ENCODE data around the gene PGAM1.
A peak's percentile ranks its signal among the peaks of the same experiment; 100 is the strongest.
"Not testable (repeated sequence)": the region's sequence is repeated elsewhere in the genome, so short reads cannot be mapped to it uniquely, and the experiment has no call there.

Gene PGAM1

DNA sequence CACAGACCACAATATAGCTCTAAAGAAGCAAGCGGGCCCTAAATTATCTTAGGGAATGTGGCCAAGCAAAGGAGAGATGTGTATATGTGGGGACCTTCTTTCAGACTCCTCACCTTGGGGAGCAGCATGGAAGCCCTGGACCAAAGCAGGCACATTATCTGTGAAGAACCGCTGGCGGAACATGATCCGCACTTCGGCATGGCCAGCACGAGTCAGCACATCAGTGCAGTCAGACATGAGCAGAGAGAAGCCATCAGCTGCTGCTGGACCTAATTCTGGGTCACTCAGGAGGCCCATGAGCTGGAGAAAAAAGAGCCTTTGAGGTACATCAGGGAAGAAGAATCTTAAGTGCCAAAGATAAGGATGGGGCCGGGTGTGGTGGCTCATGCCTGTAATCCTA, 33.9 kb downstream of the PGAM1 start:
- no peak for DNase-seq

DNA sequence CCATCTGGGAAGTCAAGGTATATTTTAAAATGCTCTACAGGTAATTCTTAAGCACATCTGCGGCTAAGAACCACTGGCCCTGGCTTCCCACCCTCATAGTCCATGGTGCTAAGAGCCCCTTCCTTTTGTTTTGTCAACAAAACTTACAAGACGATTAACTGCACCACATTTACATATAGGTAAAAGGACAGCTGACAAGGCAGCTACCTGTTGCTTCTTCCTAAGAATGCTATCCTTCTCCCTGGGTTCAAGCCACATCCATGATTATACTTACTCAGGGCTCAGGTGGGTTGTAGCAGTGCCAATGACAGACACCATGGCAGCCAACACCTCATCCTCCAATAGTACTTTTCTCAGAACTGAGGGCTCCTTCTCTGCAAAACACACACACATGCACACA, 36.3 kb downstream of the PGAM1 start:
- no peak for DNase-seq

DNA sequence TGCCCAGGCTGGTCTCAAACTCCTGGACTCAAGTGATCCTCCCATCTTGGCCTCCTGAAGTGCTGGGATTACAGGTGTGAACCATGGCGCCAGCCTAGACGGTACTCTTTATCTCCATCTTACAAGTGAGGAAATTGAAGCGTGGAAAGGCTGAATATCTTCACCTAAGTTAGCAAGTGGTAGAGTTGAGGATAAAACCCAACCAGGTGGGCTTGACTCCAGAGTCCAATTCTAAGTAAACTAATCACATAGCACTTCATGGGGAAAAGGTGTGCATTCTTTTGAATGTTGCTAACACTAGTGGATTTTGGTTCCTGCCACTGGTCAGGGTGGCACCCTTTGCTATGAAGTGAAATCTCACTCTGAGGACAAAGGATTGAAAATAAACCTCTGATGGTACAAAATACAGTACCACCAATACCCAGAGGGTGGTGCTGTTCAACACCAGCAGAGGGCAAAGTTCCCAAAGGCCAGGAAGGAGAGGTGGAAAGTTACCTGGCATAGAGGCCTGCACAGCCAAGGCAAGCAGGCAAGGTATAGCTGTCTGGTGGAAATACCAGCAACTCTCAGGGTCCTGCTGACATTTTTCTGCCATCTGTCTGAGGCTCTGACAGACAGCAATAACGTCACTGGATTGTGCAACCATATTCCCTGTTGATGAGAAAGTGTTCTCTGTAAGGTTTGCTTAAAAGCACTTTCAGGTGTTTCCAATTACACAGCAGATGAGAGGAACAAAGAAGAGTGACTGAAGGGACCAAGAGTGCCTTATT, 37.6 kb downstream of the PGAM1 start:
- DNase-seq, result peak; percentile 14

DNA sequence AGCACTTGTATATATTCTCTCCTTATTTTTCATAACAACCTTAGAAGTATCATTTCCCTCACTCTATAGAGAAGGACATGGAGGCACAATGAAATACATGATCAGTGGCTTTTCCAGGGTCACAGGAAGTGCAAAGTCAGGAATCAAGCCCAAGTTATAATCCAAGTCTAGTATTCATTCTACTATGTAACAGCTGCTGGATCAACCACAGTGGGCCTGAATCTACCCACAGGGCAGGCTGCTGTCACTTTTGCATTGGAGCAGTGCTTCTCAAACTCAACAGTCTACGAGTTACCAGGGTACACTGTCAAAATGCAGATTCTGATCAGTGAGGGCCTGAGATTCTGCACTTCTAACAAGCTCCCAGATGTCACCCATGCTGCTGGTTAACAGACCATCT, 38.2 kb downstream of the PGAM1 start:
- DNase-seq, result no peak

DNA sequence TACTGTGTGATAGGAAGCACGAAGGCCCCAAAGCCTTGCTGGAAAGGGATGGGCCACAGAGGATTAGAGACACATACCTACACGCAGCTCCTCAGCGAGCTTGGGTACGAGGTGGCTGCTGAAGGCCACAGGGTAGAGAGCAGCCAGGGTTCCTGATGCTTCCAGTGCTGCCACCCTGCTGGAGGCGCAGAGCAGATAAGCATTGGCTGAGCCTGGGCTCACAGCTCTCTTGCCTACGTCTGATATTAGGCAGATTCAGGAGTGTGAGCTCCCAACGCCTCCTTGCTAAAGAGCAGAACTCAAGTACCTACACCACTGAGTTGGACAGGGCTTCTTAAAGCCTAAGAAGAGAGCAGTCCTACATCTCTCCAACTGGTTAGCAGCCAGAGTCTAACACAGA, 40.0 kb downstream of the PGAM1 start:
- no peak for DNase-seq

DNA sequence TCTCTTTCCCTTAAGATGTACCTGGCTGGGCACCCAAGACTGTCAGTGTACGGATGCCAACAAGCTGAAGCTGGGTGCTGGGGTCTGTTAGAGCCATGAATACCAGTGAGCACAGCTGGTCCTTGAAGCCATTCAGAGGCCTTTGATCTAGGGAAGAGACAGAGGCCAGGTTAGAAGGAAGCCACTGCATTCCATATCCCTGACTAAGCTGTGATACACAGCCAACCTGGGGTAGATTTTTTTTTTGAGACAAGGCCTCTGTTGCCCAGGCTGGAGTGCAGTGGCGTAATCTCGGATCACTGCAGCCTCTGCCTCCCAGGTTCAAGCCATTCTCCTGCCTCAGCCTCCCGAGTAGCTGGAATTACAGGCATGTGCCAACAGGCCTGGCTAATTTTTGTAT, 40.8 kb downstream of the PGAM1 start:
- no peak for DNase-seq

DNA sequence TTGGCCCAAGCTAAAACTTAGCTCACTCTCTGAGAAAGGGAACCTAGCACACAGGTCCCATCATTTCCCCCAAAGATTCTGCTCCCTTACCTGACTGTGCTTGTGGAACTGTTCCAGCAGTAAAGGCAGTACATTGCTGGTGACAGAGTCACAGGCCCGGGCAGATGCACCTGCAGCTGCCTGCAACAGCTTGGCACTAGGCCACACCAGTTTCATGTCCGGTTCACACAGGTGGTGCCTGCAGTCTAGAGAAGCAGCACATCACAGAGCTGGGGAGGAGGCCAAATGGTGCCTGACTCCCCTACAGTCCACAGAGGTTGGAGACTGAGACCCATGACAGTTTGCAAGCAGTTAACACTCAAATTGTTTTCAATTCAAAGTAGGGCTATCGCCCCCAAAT, 42.2 kb downstream of the PGAM1 start:
- DNase-seq, result no peak

DNA sequence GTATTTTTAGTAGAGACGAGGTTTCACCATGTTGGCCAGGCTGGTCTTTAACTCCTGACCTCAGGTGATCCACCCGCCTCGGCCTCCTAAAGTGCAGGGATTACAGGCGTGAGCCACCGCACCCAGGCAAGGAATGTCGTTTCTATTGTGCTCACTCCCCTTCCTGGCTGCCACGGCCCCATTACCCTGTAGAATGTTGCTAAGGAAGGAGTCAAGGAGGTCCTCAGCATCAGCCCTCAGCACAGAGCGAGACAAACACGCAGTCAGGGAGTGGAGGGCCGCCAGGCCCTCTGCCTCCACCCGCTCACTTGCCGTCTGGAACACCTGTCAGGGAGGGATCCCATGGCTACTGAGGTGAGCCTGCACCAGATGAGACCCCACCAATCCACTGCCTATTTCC, 42.8 kb downstream of the PGAM1 start:
- DNase-seq, result not testable (repeated sequence)

DNA sequence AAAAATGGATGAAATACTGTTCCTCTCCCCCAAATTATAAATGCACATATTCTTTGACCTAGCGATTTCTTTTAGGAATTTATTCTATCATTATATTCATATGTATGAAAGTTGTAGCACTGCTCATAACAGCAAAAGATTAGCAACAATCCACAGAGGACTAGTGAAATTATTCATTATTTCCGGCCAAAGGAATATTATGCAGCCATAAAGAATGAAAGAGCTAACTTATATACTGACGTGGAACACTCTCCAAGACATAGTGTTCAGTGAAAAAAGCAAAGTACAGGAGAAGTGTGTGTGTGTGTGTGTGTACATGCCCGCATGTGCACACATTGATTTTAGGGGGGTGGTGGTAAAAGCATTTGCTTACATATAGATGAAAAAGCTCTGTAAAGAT, 48.9 kb downstream of the PGAM1 start:
- DNase-seq, result no peak

DNA sequence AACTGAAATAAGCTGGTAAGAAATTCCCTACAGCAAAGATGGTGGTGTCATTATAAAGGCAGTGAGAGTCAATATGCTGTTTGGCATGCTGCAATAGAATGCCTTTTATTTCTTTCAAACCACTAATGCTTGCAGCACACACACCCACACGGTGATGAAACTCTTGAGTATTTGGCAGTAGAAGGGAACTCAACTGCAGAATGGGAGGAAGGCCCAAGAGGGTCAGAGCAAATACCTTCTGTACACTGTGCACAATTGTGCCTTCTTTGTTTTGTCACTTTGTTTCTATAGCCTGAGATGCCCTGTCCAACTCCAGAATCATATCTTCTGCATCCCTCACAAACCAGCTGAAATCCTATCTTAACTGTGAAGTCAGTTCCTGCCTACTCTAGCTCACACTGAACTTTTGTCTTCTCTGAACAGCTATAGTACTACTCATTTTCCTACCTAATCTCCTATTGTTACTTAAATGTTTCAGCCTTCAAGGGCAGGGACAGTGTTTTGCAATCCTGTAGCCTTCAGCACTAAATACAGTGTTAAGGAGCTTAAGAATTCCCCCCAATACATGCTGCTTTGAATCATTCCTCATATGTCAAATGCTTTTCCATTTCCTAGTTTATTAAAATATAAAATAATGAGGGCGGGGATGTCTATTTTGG, 50.1 kb downstream of the PGAM1 start:
- DNase-seq, result no peak

DNA sequence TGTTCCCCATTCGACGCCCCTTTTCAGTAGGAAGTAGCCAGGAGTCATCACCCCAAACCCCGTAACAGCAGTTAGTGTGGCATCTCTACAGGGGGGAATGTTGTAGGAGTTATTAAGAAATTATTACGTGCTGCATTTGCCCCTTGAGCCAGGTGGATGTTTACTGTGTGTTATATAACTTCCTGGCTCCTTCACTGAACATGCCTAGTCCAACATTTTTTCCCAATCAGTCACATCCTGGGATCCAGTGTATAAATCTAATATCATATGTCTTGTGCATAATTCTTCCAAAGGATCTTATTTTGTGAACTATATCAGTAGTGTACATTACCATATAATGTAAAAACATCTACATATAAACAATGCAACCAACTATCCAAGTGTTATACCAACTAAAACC, 53.4 kb downstream of the PGAM1 start:
- DNase-seq, result not testable (repeated sequence)

DNA sequence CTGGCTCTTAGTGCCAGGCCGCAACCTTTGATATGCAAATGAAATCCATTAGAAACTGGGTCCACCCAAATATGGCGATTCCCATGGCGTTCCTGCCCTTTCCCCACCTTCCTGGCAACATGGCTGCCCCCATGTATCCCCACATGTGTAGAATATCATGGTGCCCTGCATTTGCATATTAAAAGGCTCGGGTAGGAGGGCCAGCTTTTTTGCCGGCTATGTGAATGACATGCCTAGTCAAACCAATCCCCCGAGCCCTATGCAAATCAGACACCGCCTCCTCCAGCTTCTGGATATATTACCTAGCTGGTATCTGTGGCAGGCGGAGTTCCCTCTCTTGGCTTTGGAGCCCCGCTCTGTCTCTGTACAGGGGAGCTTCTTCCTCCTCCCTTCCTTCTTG, 53.9 kb downstream of the PGAM1 start:
- no peak for DNase-seq

DNA sequence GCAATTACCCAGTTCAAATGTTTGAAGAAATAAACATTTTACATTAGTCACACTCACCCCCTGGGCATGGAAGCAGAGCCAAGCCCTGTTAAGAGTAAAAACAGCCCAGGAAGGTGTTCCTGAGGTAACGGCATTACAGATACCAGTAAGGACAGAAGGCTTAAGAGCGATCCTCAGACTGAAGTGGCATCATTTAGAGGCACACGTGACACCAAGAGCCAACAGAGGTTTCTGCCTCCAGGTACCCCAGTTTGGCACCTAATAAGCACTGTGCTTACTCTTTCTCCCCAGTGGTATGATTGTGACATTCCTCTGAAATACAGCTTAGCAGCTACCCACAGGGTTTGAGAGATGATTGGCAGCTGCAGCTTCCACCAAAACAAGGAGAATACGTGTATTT, 55.1 kb downstream of the PGAM1 start:
- DNase-seq, result no peak

DNA sequence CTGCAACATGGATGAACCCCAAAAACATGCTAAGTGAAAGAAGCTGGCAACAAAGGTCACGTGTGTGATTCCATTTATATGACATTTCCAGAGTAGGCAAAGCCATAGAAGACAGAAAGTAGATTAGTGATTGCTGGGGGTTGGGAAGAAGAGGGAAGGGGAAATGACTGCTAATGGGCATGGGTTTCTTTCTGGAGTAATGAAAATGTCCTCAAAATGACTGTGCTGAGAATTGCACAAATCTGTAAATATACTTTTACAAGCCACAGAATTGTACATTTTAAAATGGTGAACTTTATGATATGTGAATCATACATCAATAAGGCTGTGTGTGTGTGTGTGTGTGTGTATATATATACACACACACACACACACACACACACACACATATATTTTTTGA, 56.4 kb downstream of the PGAM1 start:
- DNase-seq, result no peak

All from activated naive CD4-positive, alpha-beta T cell treated with Interleukin-2 at 50 U/mL for 16 hours (primary cell).